Left renal pelvis (tissue), 4 donors: ENCODE measurements around the gene FBXO42. TPM values are rescaled to one million over a fixed set of nuclear protein-coding genes. Genes with fewer than 3 reads are reported as not detected.
"Not testable (repeated sequence)": the region's sequence is repeated elsewhere in the genome, so short reads cannot be mapped to it uniquely, and the experiment has no call there.

Experiments
- DNase-seq, 4 donors: peaks; one replicate each; pipeline ENCODE4 v3.0.0-alpha.2; 2013; ENCODE audit warnings: low read depth in 4 of 4, low spot score in 3 of 4
- polyA plus RNA-seq, 4 donors: library from polyadenylated mRNA; unstranded; fragments of 120-200 nt; gene quantifications; one replicate each; pipeline ENCODE4 v1.2.1, GENCODE V29; 2013; ENCODE audit not compliant: insufficient read length in 4 of 4

FBXO42 gene
- polyA plus RNA-seq, 4 donors = 17.7 to 23.1 (median 20.4) TPM

GRCh38 chr1:16226129-16226489, 126.2 kb downstream of the FBXO42 start:
- DNase-seq = no peak

- no peak for DNase-seq
Observed at GRCh38 chr1:16224472-16224871, 127.8 kb downstream of the FBXO42 start.

GRCh38 chr1:16222716-16223115, 129.6 kb downstream of the FBXO42 start:
- DNase-seq = not testable (repeated sequence)

- no peak for DNase-seq
Observed at GRCh38 chr1:16221499-16221898, 130.8 kb downstream of the FBXO42 start.

- no peak for DNase-seq
Observed at GRCh38 chr1:16219968-16220500, 132.2 kb downstream of the FBXO42 start.

GRCh38 chr1:16218674-16219071, 133.6 kb downstream of the FBXO42 start:
- no peak for DNase-seq

GRCh38 chr1:16218014-16218673, 134.1 kb downstream of the FBXO42 start:
- DNase-seq = no peak

GRCh38 chr1:16217061-16217785, 135.1 kb downstream of the FBXO42 start:
- peak; percentile 86 to 92 (median 88) for DNase-seq

- DNase-seq = peak in 2 of 4 donors; percentile 83 to 89
Observed at GRCh38 chr1:16215882-16216753, 136.2 kb downstream of the FBXO42 start.

- DNase-seq = not testable (repeated sequence)
Observed at GRCh38 chr1:16215240-16215639, 137.0 kb downstream of the FBXO42 start.

GRCh38 chr1:16213544-16213943, 138.7 kb downstream of the FBXO42 start:
- not testable (repeated sequence) for DNase-seq

GRCh38 chr1:16213013-16213412, 139.3 kb downstream of the FBXO42 start:
- no peak for DNase-seq

- DNase-seq = no peak
Observed at GRCh38 chr1:16212251-16212961, 139.9 kb downstream of the FBXO42 start, which contains the start of gene ARHGEF19. ARHGEF19 (minus strand) TSS chr1:16212652; CDS start chr1:16209054, 3,598 bp downstream.

GRCh38 chr1:16211824-16212223, 140.5 kb downstream of the FBXO42 start:
- DNase-seq = no peak

- no peak for DNase-seq
Observed at GRCh38 chr1:16210581-16210980, 141.7 kb downstream of the FBXO42 start.

GRCh38 chr1:16209847-16210407, 142.4 kb downstream of the FBXO42 start:
- DNase-seq = no peak

- DNase-seq = no peak
Observed at GRCh38 chr1:16209132-16209846, 143.0 kb downstream of the FBXO42 start.

- no peak for DNase-seq
Observed at GRCh38 chr1:16208270-16208987, 143.9 kb downstream of the FBXO42 start.
